Loucy (cell line): Measurements from ENCODE around the gene RGPD4.

Experiments used
- H2AFZ ChIP-seq: fragments of 200-600 bp; sonication (generic); 2 replicates; pipeline ENCODE4 v1.6.0; 2016; ENCODE audit warnings: antibody characterized with exemption, mild to moderate bottlenecking, low read length, moderate library complexity
- H3F3A ChIP-seq: fragments of 200-600 bp; 2 replicates; pipeline ENCODE4 v1.6.0; 2016; ENCODE audit warnings: antibody characterized with exemption, low read depth, mild to moderate bottlenecking
- H3K27me3 ChIP-seq: fragments of 200-600 bp; sonication (generic); 2 replicates; pipeline ENCODE4 v1.6.1; 2014; ENCODE audit warnings: low read length, mild to moderate bottlenecking; ENCODE audit not compliant: insufficient read depth, poor library complexity, severe bottlenecking
- H3K36me3 ChIP-seq: fragments of 200-600 bp; sonication (generic); 2 replicates; pipeline ENCODE4 v1.6.1; 2016; ENCODE audit warnings: low read length; ENCODE audit not compliant: insufficient read depth
- H3K4me1 ChIP-seq: fragments of 200-600 bp; sonication (generic); 2 replicates; pipeline ENCODE4 v1.5.1; 2014; ENCODE audit warnings: low read length, mild to moderate bottlenecking; ENCODE audit not compliant: insufficient read depth, poor library complexity, severe bottlenecking
- H3K4me2 ChIP-seq: fragments of 200-600 bp; sonication (generic); 2 replicates; pipeline ENCODE4 v1.6.0; 2014; ENCODE audit warnings: antibody characterized with exemption, low read length, low read depth, mild to moderate bottlenecking; ENCODE audit not compliant: poor library complexity, severe bottlenecking
- H3K4me3 ChIP-seq: fragments of 200-600 bp; sonication (generic); 2 replicates; pipeline ENCODE4 v1.5.1; 2014; ENCODE audit warnings: low read length, mild to moderate bottlenecking, mixed read lengths; ENCODE audit not compliant: poor library complexity, severe bottlenecking
- H3K79me2 ChIP-seq: fragments of 200-600 bp; sonication (generic); 2 replicates; pipeline ENCODE4 v1.6.1; 2014; ENCODE audit warnings: low read length; ENCODE audit not compliant: insufficient read depth
- H3K9ac ChIP-seq: fragments of 200-600 bp; sonication (generic); 2 replicates; pipeline ENCODE4 v1.6.0; 2014; ENCODE audit warnings: mild to moderate bottlenecking, low read depth, low read length, moderate library complexity; ENCODE audit not compliant: poor library complexity, severe bottlenecking
- H3K9me2 ChIP-seq: fragments of 200-600 bp; sonication (generic); replicated peaks from 2 replicates; pipeline ENCODE4 v1.6.1; 2016; ENCODE audit warnings: low read depth, low read length, mixed read lengths
- H3K9me3 ChIP-seq: fragments of 200-600 bp; sonication (generic); 2 replicates; pipeline ENCODE4 v1.6.1; 2014; ENCODE audit warnings: mild to moderate bottlenecking, antibody characterized with exemption, low read length, low read depth; ENCODE audit not compliant: insufficient read depth
- H4K20me1 ChIP-seq: fragments of 200-600 bp; sonication (generic); 2 replicates; pipeline ENCODE4 v1.6.0; 2014; ENCODE audit warnings: antibody characterized with exemption, low read length, mild to moderate bottlenecking; ENCODE audit not compliant: insufficient read depth, poor library complexity, severe bottlenecking
- CTCF ChIP-seq: fragments of 200-600 bp; sonication (generic); conservative IDR thresholded peaks from 2 replicates; pipeline ENCODE4 v1.5.1; 2014; ENCODE audit warnings: mild to moderate bottlenecking, antibody characterized with exemption, low read length
- EZH2phosphoT487 ChIP-seq: fragments of 200-600 bp; IDR thresholded peaks from 2 replicates; pipeline ENCODE4 v1.6.1; 2018; ENCODE audit warnings: antibody characterized with exemption, mild to moderate bottlenecking, moderate library complexity, borderline replicate concordance

Gene RGPD4

GRCh38 chr2:107810734-107811133 lies 16.0 kb upstream of the RGPD4 start:
- Histone ChIP-seq H3K27me3 (no peaks in the 10 kb centered on the region), H3K36me3 (no peaks in the 10 kb centered on the region), H3K9me2 (no peaks in the 10 kb centered on the region), H3K4me2 (no peak overlapping the region), H3K4me3 (no peak overlapping the region), H3K9ac (no peak overlapping the region), H4K20me1 (no peaks in the 10 kb centered on the region), H3K9me3 (no peaks in the 10 kb centered on the region), H3K4me1 (no peaks in the 10 kb centered on the region), H2AFZ (no peak overlapping the region), H3K79me2 (no peaks in the 10 kb centered on the region), H3F3A (no peaks in the 10 kb centered on the region)
- TF ChIP-seq CTCF (no peak), EZH2phosphoT487 (no peak)

- no peak overlapping the region for H3K4me3 ChIP-seq
- H3K4me1 ChIP-seq = no peaks in the 10 kb centered on the region
- no peak overlapping the region for H3K4me2 ChIP-seq
- H3K9me3 ChIP-seq = no peaks in the 10 kb centered on the region
- H2AFZ ChIP-seq = no peak overlapping the region
- H3K9me2 ChIP-seq = no peaks in the 10 kb centered on the region
- H4K20me1 ChIP-seq = no peaks in the 10 kb centered on the region
- TF ChIP-seq CTCF (no peak), EZH2phosphoT487 (no peak)
- H3K79me2 ChIP-seq = no peaks in the 10 kb centered on the region
- H3K27me3 ChIP-seq = no peaks in the 10 kb centered on the region
- no peak overlapping the region for H3K9ac ChIP-seq
- H3F3A ChIP-seq = no peaks in the 10 kb centered on the region
- no peaks in the 10 kb centered on the region for H3K36me3 ChIP-seq
Observed at GRCh38 chr2:107811411-107811810, 15.3 kb upstream of the RGPD4 start.

- Histone ChIP-seq H3K9ac (no peak overlapping the region), H3K9me3 (no peaks in the 10 kb centered on the region), H4K20me1 (no peaks in the 10 kb centered on the region), H3K36me3 (no peaks in the 10 kb centered on the region), H3K4me3 (no peak overlapping the region), H3K79me2 (no peaks in the 10 kb centered on the region), H3K4me2 (no peak overlapping the region), H2AFZ (no peak overlapping the region), H3K4me1 (no peaks in the 10 kb centered on the region), H3K27me3 (no peaks in the 10 kb centered on the region), H3K9me2 (no peaks in the 10 kb centered on the region), H3F3A (no peaks in the 10 kb centered on the region)
- TF ChIP-seq EZH2phosphoT487 = no peak
- no peak for TF ChIP-seq CTCF
Observed at GRCh38 chr2:107812006-107812405, 14.7 kb upstream of the RGPD4 start.
